Measurements from ENCODE around the gene PHAF1.
A peak's percentile ranks its signal among the peaks of the same experiment; 100 is the strongest.

The PHAF1 gene

DNA sequence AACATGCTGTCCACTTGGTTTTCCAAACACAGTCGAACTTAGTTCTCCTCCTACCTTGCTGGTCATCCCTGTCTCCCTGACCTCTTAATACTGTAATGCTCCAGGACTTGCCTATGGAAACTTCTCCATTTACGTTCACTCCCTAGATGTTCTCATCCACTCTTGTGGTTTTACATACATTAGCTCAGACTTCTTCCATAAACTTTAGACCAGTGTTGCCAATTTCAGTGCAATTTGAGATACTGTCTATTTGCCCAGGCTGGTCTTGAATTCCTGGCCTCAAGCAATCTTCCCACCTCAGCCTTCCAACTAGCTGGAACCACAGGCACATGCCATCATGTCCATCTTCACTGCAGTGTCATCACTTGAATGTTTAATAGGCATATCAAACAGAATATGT lies 72.5 kb downstream of the PHAF1 start:
- DNase-seq (ENCODE audit: low read depth in 1 of 2, low spot score in 1 of 2), result no peak
- peak overlapping the region; percentile 96; the same call in 1 of the 2 replicates for H3K4me3 ChIP-seq (replicated peaks; ENCODE audit: insufficient read depth, low read length)
- no peak overlapping the region for H3K27ac ChIP-seq (replicated peaks)
- H3K27me3 ChIP-seq (ENCODE audit: insufficient read depth, poor library complexity, severe bottlenecking), result peaks cover 10% of the 10 kb centered on the region
- no peak for TF ChIP-seq SPI1 (IDR thresholded peaks at IDR 0.05; ENCODE audit: borderline replicate concordance, low read depth)
- TF ChIP-seq, protein P1, sequence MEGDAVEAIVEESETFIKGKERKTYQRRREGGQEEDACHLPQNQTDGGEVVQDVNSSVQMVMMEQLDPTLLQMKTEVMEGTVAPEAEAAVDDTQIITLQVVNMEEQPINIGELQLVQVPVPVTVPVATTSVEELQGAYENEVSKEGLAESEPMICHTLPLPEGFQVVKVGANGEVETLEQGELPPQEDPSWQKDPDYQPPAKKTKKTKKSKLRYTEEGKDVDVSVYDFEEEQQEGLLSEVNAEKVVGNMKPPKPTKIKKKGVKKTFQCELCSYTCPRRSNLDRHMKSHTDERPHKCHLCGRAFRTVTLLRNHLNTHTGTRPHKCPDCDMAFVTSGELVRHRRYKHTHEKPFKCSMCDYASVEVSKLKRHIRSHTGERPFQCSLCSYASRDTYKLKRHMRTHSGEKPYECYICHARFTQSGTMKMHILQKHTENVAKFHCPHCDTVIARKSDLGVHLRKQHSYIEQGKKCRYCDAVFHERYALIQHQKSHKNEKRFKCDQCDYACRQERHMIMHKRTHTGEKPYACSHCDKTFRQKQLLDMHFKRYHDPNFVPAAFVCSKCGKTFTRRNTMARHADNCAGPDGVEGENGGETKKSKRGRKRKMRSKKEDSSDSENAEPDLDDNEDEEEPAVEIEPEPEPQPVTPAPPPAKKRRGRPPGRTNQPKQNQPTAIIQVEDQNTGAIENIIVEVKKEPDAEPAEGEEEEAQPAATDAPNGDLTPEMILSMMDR (IDR thresholded peaks at IDR 0.05; ENCODE audit: insufficient read depth, low read length), result no peak
- no peak for TF ChIP-seq POLR2AphosphoS5 (IDR thresholded peaks at IDR 0.05; ENCODE audit: low read depth)
- TF ChIP-seq GABPA (IDR thresholded peaks at IDR 0.05; ENCODE audit: low read depth), result no peak
- TF ChIP-seq, protein P2, sequence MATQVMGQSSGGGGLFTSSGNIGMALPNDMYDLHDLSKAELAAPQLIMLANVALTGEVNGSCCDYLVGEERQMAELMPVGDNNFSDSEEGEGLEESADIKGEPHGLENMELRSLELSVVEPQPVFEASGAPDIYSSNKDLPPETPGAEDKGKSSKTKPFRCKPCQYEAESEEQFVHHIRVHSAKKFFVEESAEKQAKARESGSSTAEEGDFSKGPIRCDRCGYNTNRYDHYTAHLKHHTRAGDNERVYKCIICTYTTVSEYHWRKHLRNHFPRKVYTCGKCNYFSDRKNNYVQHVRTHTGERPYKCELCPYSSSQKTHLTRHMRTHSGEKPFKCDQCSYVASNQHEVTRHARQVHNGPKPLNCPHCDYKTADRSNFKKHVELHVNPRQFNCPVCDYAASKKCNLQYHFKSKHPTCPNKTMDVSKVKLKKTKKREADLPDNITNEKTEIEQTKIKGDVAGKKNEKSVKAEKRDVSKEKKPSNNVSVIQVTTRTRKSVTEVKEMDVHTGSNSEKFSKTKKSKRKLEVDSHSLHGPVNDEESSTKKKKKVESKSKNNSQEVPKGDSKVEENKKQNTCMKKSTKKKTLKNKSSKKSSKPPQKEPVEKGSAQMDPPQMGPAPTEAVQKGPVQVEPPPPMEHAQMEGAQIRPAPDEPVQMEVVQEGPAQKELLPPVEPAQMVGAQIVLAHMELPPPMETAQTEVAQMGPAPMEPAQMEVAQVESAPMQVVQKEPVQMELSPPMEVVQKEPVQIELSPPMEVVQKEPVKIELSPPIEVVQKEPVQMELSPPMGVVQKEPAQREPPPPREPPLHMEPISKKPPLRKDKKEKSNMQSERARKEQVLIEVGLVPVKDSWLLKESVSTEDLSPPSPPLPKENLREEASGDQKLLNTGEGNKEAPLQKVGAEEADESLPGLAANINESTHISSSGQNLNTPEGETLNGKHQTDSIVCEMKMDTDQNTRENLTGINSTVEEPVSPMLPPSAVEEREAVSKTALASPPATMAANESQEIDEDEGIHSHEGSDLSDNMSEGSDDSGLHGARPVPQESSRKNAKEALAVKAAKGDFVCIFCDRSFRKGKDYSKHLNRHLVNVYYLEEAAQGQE (IDR thresholded peaks at IDR 0.05; ENCODE audit: insufficient replicate concordance, low read depth), result no peak

DNA sequence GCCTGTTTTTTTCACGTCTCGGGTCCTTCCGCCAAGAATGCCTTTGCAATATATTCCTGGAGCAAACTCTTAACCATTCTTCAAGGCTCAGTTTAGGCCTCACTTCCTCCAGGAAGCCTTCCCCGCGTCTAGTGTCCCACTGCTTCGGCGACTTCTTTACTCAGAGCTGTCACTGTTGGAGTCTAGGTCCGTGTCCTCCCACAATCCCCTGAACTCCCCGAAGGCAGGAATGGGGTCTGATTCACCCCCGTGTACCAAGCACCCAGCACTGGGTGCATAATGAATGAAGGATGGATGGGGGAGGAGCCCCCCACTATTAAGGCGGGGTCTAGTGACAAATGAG lies 73.5 kb downstream of the PHAF1 start:
- peak overlapping the region; percentile 96 for H3K4me3 ChIP-seq (replicated peaks; ENCODE audit: insufficient read depth, low read length)
- peak overlapping the region; percentile 7; the same call in 1 of the 2 replicates for H3K27ac ChIP-seq (replicated peaks)

DNA sequence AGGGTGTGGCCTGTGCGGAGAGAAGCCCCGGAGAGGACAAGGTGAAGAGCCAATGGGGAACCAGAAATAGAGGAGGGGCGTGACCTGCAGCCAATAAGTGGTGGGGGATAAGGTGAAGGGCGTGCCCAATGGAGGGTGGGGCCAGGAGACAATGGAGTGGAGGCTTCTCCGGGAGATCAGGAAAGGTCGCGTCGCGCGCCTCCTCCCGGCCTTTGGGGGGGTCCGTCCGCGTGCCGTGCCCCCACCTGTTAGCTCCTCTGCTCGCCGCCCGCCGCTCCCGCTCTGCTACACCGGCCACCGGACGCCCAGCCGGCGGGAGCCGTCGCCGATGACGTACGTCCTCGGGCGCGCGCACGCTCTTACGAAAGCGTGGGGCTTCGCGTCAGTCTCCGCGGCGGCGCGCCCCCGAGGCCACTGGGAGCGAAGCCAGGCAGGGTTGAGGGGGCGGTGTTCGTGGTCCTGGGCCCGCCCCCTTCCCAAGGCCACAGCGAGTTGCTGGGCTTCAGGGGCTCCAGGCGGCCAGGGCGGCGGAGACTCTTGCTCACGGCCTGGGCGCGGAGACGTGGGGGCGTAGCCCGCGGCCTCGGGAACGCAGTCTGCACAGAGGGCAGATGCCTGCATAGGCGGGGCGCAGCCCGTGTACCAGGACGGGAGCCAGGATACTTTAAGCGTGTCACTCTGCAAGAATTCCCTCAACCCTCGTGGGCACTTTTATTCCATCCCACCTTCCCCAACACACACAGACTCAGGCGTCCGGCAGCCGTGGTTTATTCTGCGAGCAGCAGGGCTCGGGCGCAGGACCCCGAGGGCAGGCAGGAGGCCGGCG lies 74.1 kb downstream of the PHAF1 start, which contains the start of gene MATCAP1:
TSS of gene MATCAP1 (minus strand) at position 337 of the 826 bp plus-strand sequence. CDS start 3,353 bp downstream, outside the sequence.
- TF ChIP-seq SPI1 (IDR thresholded peaks at IDR 0.05; ENCODE audit: borderline replicate concordance, low read depth), result no peak
- TF ChIP-seq, protein P1 (IDR thresholded peaks at IDR 0.05; ENCODE audit: insufficient read depth, low read length), result no peak
- TF ChIP-seq POLR2AphosphoS5 (IDR thresholded peaks at IDR 0.05; ENCODE audit: low read depth), result no peak
- TF ChIP-seq, protein P2 (IDR thresholded peaks at IDR 0.05; ENCODE audit: insufficient replicate concordance, low read depth), result no peak
- no peak for TF ChIP-seq GABPA (IDR thresholded peaks at IDR 0.05; ENCODE audit: low read depth)
- H3K4me3 ChIP-seq (replicated peaks; ENCODE audit: insufficient read depth, low read length), result peak within 1 kb of the TSS; percentile 96

More for the DNA sequence above, 73.5 kb downstream of the PHAF1 start:
- H3K27me3 ChIP-seq (ENCODE audit: insufficient read depth, poor library complexity, severe bottlenecking), result peaks cover 7% of the 10 kb centered on the region
- TF ChIP-seq POLR2AphosphoS5 (IDR thresholded peaks at IDR 0.05; ENCODE audit: low read depth) (no peak), GABPA (IDR thresholded peaks at IDR 0.05; ENCODE audit: low read depth) (no peak), SPI1 (IDR thresholded peaks at IDR 0.05; ENCODE audit: borderline replicate concordance, low read depth) (no peak)
- TF ChIP-seq, protein P2 (IDR thresholded peaks at IDR 0.05; ENCODE audit: insufficient replicate concordance, low read depth), result no peak
- TF ChIP-seq, protein P1 (IDR thresholded peaks at IDR 0.05; ENCODE audit: insufficient read depth, low read length), result no peak
- DNase-seq (ENCODE audit: low read depth in 1 of 2, low spot score in 1 of 2), result no peak

More for the DNA sequence above, 74.1 kb downstream of the PHAF1 start, which contains the start of gene MATCAP1:
- peak; percentile 93 to 98 for DNase-seq (ENCODE audit: low read depth in 1 of 2, low spot score in 1 of 2)
- peaks cover 7% of the 10 kb centered on the region for H3K27me3 ChIP-seq (ENCODE audit: insufficient read depth, poor library complexity, severe bottlenecking)
- peak within 1 kb of the TSS; percentile 79 for H3K27ac ChIP-seq (replicated peaks)

All from HL-60 (cell line).